Astrocyte (in vitro differentiated cells and primary cell): ENCODE measurements around the gene ISLR. TPM values are rescaled to one million over a fixed set of nuclear protein-coding genes. Genes with fewer than 3 reads are reported as not detected.

Experiments
- DNase-seq: peaks from one replicate; pipeline ENCODE4 v3.0.0-alpha.2; 2010; ENCODE audit warnings: low read depth
- FAIRE-seq: peaks from 2 replicates; lab custom pipeline; 2011; peaks lifted over from hg19 to GRCh38; lab: Jason Lieb, UNC
- H2AFZ ChIP-seq: 2 replicates; pipeline ENCODE4 v1.6.0; 2012; ENCODE audit warnings: low read depth, low read length, inconsistent platforms
- H3K27ac ChIP-seq: 2 replicates; pipeline ENCODE4 v1.5.1; 2011; ENCODE audit warnings: low read depth, low read length, inconsistent platforms
- H3K27me3 ChIP-seq: 2 replicates; pipeline ENCODE4 v1.6.0; 2011; ENCODE audit warnings: low read length, inconsistent platforms; ENCODE audit not compliant: insufficient read depth
- H3K36me3 ChIP-seq: 2 replicates; pipeline ENCODE4 v1.5.1; 2011; ENCODE audit warnings: low read length, inconsistent platforms; ENCODE audit not compliant: insufficient read depth
- H3K4me1 ChIP-seq: 2 replicates; pipeline ENCODE4 v1.5.1; 2011; ENCODE audit warnings: low read length, inconsistent platforms; ENCODE audit not compliant: insufficient read depth
- H3K4me2 ChIP-seq: 2 replicates; pipeline ENCODE4 v1.6.0; 2012; ENCODE audit warnings: low read length, inconsistent platforms
- H3K4me3 ChIP-seq: 2 replicates; pipeline ENCODE4 v1.5.1; 2011; ENCODE audit warnings: low read depth, mild to moderate bottlenecking, low read length, inconsistent platforms; ENCODE audit not compliant: insufficient read depth
- H3K79me2 ChIP-seq: 2 replicates; pipeline ENCODE4 v1.6.0; 2012; ENCODE audit warnings: mild to moderate bottlenecking, low read length, inconsistent platforms; ENCODE audit not compliant: insufficient read depth
- H3K9ac ChIP-seq: 2 replicates; pipeline ENCODE4 v1.6.0; 2012; ENCODE audit warnings: mild to moderate bottlenecking, low read length, inconsistent platforms
- H3K9me3 ChIP-seq: 2 replicates; pipeline ENCODE4 v1.5.1; 2012; ENCODE audit warnings: low read depth, mild to moderate bottlenecking, low read length, inconsistent platforms; ENCODE audit not compliant: insufficient read depth
- H4K20me1 ChIP-seq: 2 replicates; pipeline ENCODE4 v1.6.0; 2012; ENCODE audit warnings: low read length, inconsistent platforms; ENCODE audit not compliant: insufficient read depth
- H3K27ac Mint-ChIP-seq: one replicate; pipeline ENCODE4 v1.8.0; 2021; ENCODE audit warnings: mild to moderate bottlenecking, mixed read lengths; ENCODE audit not compliant: unreplicated experiment
- H3K27me3 Mint-ChIP-seq: one replicate; pipeline ENCODE4 v1.8.0; 2021; ENCODE audit warnings: low read depth, mixed read lengths; ENCODE audit not compliant: unreplicated experiment
- H3K36me3 Mint-ChIP-seq: one replicate; pipeline ENCODE4 v1.8.0; 2021; ENCODE audit warnings: low read depth, mixed read lengths; ENCODE audit not compliant: unreplicated experiment
- H3K4me1 Mint-ChIP-seq: one replicate; pipeline ENCODE4 v1.8.0; 2021; ENCODE audit warnings: low read depth, mixed read lengths; ENCODE audit not compliant: unreplicated experiment
- H3K4me3 Mint-ChIP-seq: one replicate; pipeline ENCODE4 v1.8.0; 2021; ENCODE audit warnings: mild to moderate bottlenecking, moderate library complexity, mixed read lengths; ENCODE audit not compliant: unreplicated experiment
- H3K9me3 Mint-ChIP-seq: one replicate; pipeline ENCODE4 v1.8.0; 2021; ENCODE audit warnings: mild to moderate bottlenecking, mixed read lengths; ENCODE audit not compliant: unreplicated experiment
- EZH2 ChIP-seq: IDR thresholded peaks from 2 replicates; pipeline ENCODE4 v1.6.1; 2012; ENCODE audit warnings: mild to moderate bottlenecking, low read length, inconsistent platforms; ENCODE audit not compliant: insufficient read depth
- total RNA-seq: library from RNA; stranded (reverse); gene quantifications from 2 replicates; pipeline ENCODE4 v1.2.1, GENCODE V29; 2021
- TF ChIP-seq, protein P1 (sequence below): IDR thresholded peaks from 2 replicates; pipeline ENCODE4 v1.5.1; 2011; ENCODE audit warnings: low read depth, mild to moderate bottlenecking, inconsistent platforms, low read length, moderate library complexity; ENCODE audit not compliant: insufficient read depth

The ISLR gene
- total RNA-seq, 1 donor from 2014 or later = 1.6 TPM

DNA sequence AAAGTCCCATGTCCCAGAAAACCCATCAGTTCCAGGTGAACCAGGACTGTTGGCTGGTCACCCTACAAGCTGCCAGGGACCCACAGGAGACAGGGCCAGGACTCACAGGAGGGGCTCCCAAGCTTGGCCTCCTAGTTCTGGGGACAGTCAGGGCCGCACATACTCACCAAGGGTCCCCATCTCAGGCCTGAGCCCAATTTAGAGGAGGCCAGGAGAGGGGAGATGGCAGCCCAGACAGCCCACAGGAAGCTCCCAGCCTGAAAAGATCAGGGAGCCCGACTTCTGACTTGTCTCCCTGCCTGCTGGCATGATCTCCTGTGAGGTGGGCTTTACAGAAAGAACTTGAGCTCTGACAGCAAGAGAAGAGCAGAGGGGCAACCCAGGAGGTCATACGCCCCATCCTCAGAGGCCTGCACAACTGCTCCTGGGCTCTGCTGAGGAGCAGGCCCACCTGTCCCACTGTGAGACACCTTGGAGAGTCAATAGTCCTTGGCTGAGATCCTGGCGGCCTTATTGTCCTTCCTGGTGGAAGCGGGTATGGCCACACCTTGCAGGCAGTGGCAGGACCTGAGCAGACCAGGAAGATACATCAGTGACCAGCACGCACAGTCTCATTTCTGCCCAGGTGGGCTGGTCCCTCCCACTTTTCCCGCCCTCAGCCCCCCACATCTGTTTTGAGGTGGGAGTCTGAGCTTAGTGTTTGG, 2.5 kb upstream of the ISLR start:
- Histone ChIP-seq H3K36me3 (no peaks in the 10 kb centered on the region), H3K27ac (no peak overlapping the region), H3K4me3 (no peak overlapping the region), H3K4me1 (peaks cover 18% of the 10 kb centered on the region), H3K79me2 (no peaks in the 10 kb centered on the region), H3K9me3 (no peaks in the 10 kb centered on the region), H4K20me1 (no peaks in the 10 kb centered on the region), H2AFZ (no peak overlapping the region), H3K4me2 (no peak overlapping the region), H3K27me3 (no peaks in the 10 kb centered on the region), H3K9ac (no peak overlapping the region)
- Mint-ChIP-seq H3K4me1 (peaks cover 9% of the 10 kb centered on the region), H3K27ac (peak overlapping the region; percentile 41), H3K4me3 (no peak overlapping the region), H3K27me3 (peaks cover 41% of the 10 kb centered on the region), H3K9me3 (peaks cover 3% of the 10 kb centered on the region), H3K36me3 (no peaks in the 10 kb centered on the region)
- TF ChIP-seq, protein P1, sequence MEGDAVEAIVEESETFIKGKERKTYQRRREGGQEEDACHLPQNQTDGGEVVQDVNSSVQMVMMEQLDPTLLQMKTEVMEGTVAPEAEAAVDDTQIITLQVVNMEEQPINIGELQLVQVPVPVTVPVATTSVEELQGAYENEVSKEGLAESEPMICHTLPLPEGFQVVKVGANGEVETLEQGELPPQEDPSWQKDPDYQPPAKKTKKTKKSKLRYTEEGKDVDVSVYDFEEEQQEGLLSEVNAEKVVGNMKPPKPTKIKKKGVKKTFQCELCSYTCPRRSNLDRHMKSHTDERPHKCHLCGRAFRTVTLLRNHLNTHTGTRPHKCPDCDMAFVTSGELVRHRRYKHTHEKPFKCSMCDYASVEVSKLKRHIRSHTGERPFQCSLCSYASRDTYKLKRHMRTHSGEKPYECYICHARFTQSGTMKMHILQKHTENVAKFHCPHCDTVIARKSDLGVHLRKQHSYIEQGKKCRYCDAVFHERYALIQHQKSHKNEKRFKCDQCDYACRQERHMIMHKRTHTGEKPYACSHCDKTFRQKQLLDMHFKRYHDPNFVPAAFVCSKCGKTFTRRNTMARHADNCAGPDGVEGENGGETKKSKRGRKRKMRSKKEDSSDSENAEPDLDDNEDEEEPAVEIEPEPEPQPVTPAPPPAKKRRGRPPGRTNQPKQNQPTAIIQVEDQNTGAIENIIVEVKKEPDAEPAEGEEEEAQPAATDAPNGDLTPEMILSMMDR = no peak
- no peak for TF ChIP-seq EZH2
- DNase-seq (no peak), FAIRE-seq (no peak)

DNA sequence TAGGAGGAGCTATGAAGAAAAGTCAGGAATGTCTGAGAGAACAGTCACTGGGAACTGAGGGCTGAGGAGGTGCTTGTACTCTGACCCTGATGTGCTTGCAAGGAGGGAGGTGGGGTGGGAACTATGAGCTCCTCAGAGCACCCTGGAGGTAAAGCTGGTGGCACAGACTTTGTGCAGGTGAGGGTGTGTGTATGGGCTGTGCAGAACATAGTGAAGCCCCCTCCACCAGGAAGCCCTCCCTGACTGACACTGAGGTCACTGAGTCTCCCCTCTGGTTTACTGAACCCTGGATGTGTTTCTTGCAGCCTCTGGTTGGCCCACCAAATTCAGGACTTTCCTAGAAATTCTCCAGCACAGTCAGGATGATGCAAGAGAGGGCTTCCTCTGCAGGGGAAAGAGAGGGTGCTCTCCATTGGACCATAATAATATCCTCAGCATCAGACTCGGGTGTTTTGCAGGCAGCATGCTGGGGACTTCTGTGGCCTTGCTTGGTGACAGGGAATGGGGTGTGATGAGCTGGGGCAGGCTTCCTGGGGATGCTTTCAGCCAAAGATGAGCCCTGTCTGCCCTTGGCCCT, 1.5 kb upstream of the ISLR start:
- no peak for FAIRE-seq
- peaks cover 18% of the 10 kb centered on the region for H3K4me1 Mint-ChIP-seq
- Histone ChIP-seq H3K9me3 (no peaks in the 10 kb centered on the region), H3K79me2 (no peaks in the 10 kb centered on the region), H4K20me1 (no peaks in the 10 kb centered on the region), H3K4me2 (no peak overlapping the region), H2AFZ (no peak overlapping the region), H3K27ac (no peak overlapping the region), H3K4me3 (no peak overlapping the region), H3K27me3 (no peaks in the 10 kb centered on the region), H3K36me3 (no peaks in the 10 kb centered on the region), H3K4me1 (peaks cover 28% of the 10 kb centered on the region), H3K9ac (no peak overlapping the region)
- TF ChIP-seq, protein P1 = no peak
- TF ChIP-seq EZH2 = no peak
- no peak for DNase-seq
- H3K36me3 Mint-ChIP-seq = peaks cover 2% of the 10 kb centered on the region
- H3K27ac Mint-ChIP-seq = peak overlapping the region; percentile 34
- H3K27me3 Mint-ChIP-seq = peaks cover 44% of the 10 kb centered on the region
- no peak overlapping the region for H3K4me3 Mint-ChIP-seq
- peaks cover 3% of the 10 kb centered on the region for H3K9me3 Mint-ChIP-seq
